CD14-positive monocyte (primary cell): ENCODE results near the gene GIPC3. TPM values are rescaled to one million over a fixed set of nuclear protein-coding genes. Genes with fewer than 3 reads are reported as not detected.

Experiments
- DNase-seq, 3 donors: peaks; one replicate each; pipeline ENCODE4 v3.0.0-alpha.2; 2011 to 2022
- H2AFZ ChIP-seq: 2 replicates; pipeline ENCODE4 v1.6.0; 2012; ENCODE audit warnings: mild to moderate bottlenecking, low read depth, low read length, inconsistent platforms; ENCODE audit not compliant: insufficient read depth, poor library complexity, severe bottlenecking
- H3K27ac ChIP-seq, 2 donors: 1 replicate in 1 of 2; 2 replicates in 1 of 2; pipeline ENCODE4 v1.5.1; 2012 to 2013; ENCODE audit warnings: low read length in 2 of 2, control low read depth in 1 of 2, inconsistent platforms in 1 of 2, low read depth in 1 of 2, mild to moderate bottlenecking in 1 of 2
- H3K27me3 ChIP-seq, 2 donors: one replicate each; pipeline versions ENCODE4 v1.6.0 to v1.6.1; 2011 to 2013; ENCODE audit warnings: low read length in 2 of 2; ENCODE audit not compliant: control insufficient read depth in 2 of 2, insufficient read depth in 2 of 2
- H3K36me3 ChIP-seq, 2 donors: replicated peaks in 1 of 2; 1 replicate in 1 of 2; 2 replicates in 1 of 2; pipeline versions ENCODE4 v1.5.1 to v1.6.1; 2012 to 2013; ENCODE audit warnings: low read length in 2 of 2, control low read depth in 1 of 2, inconsistent platforms in 1 of 2, mild to moderate bottlenecking in 1 of 2; ENCODE audit not compliant: insufficient read depth in 2 of 2, control insufficient read depth in 1 of 2
- H3K4me1 ChIP-seq, 2 donors: 1 replicate in 1 of 2; 2 replicates in 1 of 2; pipeline versions ENCODE4 v1.5.1 to v1.6.1; 2012 to 2013; ENCODE audit warnings: low read length in 2 of 2, control low read depth in 1 of 2, inconsistent platforms in 1 of 2, mild to moderate bottlenecking in 1 of 2, moderate library complexity in 1 of 2; ENCODE audit not compliant: insufficient read depth in 2 of 2, control insufficient read depth in 1 of 2
- H3K4me2 ChIP-seq: replicated peaks from 2 replicates; pipeline ENCODE3; 2012; ENCODE audit warnings: low read length, moderate library complexity, mild to moderate bottlenecking; ENCODE audit not compliant: poor library complexity, severe bottlenecking; ENCODE audit errors: extremely low read depth
- H3K4me3 ChIP-seq, 3 experiments: fragments of 200-600 bp in 1 of 3; sonication (generic) in 1 of 3; replicated peaks in 1 of 3; 1 replicate in 2 of 3; 2 replicates in 1 of 3; pipeline ENCODE4 v1.5.1; 2011 to 2013; ENCODE audit warnings: low read length in 3 of 3, mild to moderate bottlenecking in 3 of 3, control low read depth in 2 of 3, low read depth in 2 of 3, inconsistent platforms in 1 of 3, moderate library complexity in 1 of 3
- H3K79me2 ChIP-seq: 2 replicates; pipeline ENCODE4 v1.6.0; 2012; ENCODE audit warnings: mild to moderate bottlenecking, control low read depth, inconsistent platforms, low read length, moderate library complexity; ENCODE audit not compliant: insufficient read depth
- H3K9ac ChIP-seq: 2 replicates; pipeline ENCODE4 v1.6.0; 2017; ENCODE audit warnings: low read length, mild to moderate bottlenecking; ENCODE audit not compliant: insufficient read depth, poor library complexity, severe bottlenecking
- H3K9me3 ChIP-seq, 2 donors: replicated peaks in 1 of 2; 1 replicate in 1 of 2; 2 replicates in 1 of 2; pipeline versions ENCODE4 v1.5.1 to v1.6.1; 2012 to 2013; ENCODE audit warnings: low read length in 2 of 2, control low read depth in 1 of 2; ENCODE audit not compliant: control insufficient read depth in 1 of 2, insufficient read depth in 1 of 2
- H4K20me1 ChIP-seq: 2 replicates; pipeline ENCODE4 v1.6.0; 2012; ENCODE audit warnings: mild to moderate bottlenecking, low read length, control low read depth, moderate library complexity; ENCODE audit not compliant: insufficient read depth
- H3K27ac Mint-ChIP-seq, 7 donors: one replicate each; pipeline ENCODE4 v1.8.0; 2020; ENCODE audit warnings: mild to moderate bottlenecking in 7 of 7, mixed read lengths in 7 of 7, moderate library complexity in 6 of 7, inconsistent platforms in 2 of 7
- H3K27me3 Mint-ChIP-seq, 3 donors: one replicate each; pipeline ENCODE4 v1.8.0; 2021 to 2022; ENCODE audit warnings: low read depth in 3 of 3, mild to moderate bottlenecking in 3 of 3, mixed read lengths in 3 of 3, moderate library complexity in 3 of 3, inconsistent platforms in 1 of 3
- H3K36me3 Mint-ChIP-seq, 2 donors: one replicate each; pipeline ENCODE4 v1.8.0; 2020; ENCODE audit warnings: mixed read lengths in 2 of 2, inconsistent platforms in 1 of 2, mild to moderate bottlenecking in 1 of 2
- H3K4me1 Mint-ChIP-seq: one replicate; pipeline ENCODE4 v1.8.0; 2020; ENCODE audit warnings: mild to moderate bottlenecking, mixed read lengths
- H3K4me3 Mint-ChIP-seq, 2 donors: one replicate each; pipeline ENCODE4 v1.8.0; 2020; ENCODE audit warnings: mild to moderate bottlenecking in 2 of 2, mixed read lengths in 2 of 2, moderate library complexity in 1 of 2
- H3K9me3 Mint-ChIP-seq, 7 donors: one replicate each; pipeline ENCODE4 v1.8.0; 2020 to 2022; ENCODE audit warnings: mixed read lengths in 7 of 7, mild to moderate bottlenecking in 6 of 7, moderate library complexity in 6 of 7, inconsistent platforms in 2 of 7
- CTCF ChIP-seq: fragments of 200-600 bp; IDR thresholded peaks from one replicate; pipeline ENCODE4 v1.8.0; 2022; ENCODE audit warnings: antibody characterized with exemption, mild to moderate bottlenecking
- WGBS: methylation state at CpG from one replicate; pipeline ENCODE4 v1.1.5; 2013; ENCODE audit warnings: missing lambda C conversion rate; ENCODE audit not compliant: insufficient coverage; 5-methylcytosine and 5-hydroxymethylcytosine counted together
- intact Hi-C, 2 donors: fragments of 100-400 bp; cut with micrococcal nuclease; formaldehyde crosslinking; loops; one replicate each; pipeline versions ENCODE4 v1.15.0 to v1.15.1; 2023
- polyA plus RNA-seq, 3 donors: library from polyadenylated mRNA; depleted of rRNA in 1 of 3; unstranded in 2 of 3; stranded (reverse) in 1 of 3; fragments of 300-500 nt in 2 of 3; fragments of >200 nt in 1 of 3; fragmentation: Illumina TruSeq in 2 of 3; gene quantifications; 1 replicate in 2 of 3; 2 replicates in 1 of 3; pipeline ENCODE4 v1.2.3, GENCODE V29; 2012 to 2021

Gene GIPC3
- polyA plus RNA-seq, 3 donors = 0.03 TPM; not detected in 2

DNA sequence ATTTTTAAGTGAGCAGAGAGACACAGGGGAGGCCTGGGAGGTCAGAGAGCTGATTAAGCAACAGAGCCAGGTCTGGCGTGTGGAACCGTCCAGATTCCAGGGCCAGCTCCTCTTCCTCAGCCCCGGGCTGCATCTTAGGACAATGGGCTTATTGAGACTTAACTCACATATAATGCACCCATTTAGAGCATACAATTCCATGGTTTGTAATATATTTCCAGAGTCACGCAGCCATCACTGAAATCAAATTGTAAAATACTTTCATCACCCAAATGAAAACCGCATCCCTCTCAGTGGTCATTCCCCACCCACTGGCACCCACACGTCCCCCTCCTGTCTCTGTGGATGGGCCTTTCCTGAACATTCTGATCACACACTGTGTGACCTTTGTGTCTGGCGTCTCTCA is 14.7 kb upstream of the GIPC3 start:
- peaks cover 9% of the 10 kb centered on the region for H3K79me2 ChIP-seq
- Mint-ChIP-seq H3K27ac (peak overlapping the region in 1 of 7 donors; percentile 50), H3K4me3 (no peak overlapping the region), H3K4me1 (peaks cover 24% of the 10 kb centered on the region), H3K27me3 (peaks cover under 1 to 2% (median 2%) of the 10 kb centered on the region in 3 donors), H3K36me3 (peaks cover 8 to 15% of the 10 kb centered on the region in 2 donors), H3K9me3 (peaks cover 0 to 8% (median 0%) of the 10 kb centered on the region in 7 donors)
- no peaks in the 10 kb centered on the region for H3K27me3 ChIP-seq
- H2AFZ ChIP-seq = no peak overlapping the region
- intact Hi-C loops = loop anchor here in 1 of 2 donors (5.0 kb wide), 1 partner anchor 63 kb away; the partner anchor contains the start of gene FZR1
- WGBS = 74% methylated on average over 4 of the region's 7 CpGs
- no peak overlapping the region for H3K4me2 ChIP-seq
- H3K27ac ChIP-seq = no peak overlapping the region
- H3K36me3 ChIP-seq = peaks cover 0 to 4% of the 10 kb centered on the region in 2 donors
- H3K9ac ChIP-seq = no peak overlapping the region
- no peaks in the 10 kb centered on the region for H3K9me3 ChIP-seq
- TF ChIP-seq CTCF = no peak
- DNase-seq = no peak
- H3K4me1 ChIP-seq = peaks cover 22 to 32% of the 10 kb centered on the region in 2 donors
- H4K20me1 ChIP-seq = no peaks in the 10 kb centered on the region
- H3K4me3 ChIP-seq = no peak overlapping the region

DNA sequence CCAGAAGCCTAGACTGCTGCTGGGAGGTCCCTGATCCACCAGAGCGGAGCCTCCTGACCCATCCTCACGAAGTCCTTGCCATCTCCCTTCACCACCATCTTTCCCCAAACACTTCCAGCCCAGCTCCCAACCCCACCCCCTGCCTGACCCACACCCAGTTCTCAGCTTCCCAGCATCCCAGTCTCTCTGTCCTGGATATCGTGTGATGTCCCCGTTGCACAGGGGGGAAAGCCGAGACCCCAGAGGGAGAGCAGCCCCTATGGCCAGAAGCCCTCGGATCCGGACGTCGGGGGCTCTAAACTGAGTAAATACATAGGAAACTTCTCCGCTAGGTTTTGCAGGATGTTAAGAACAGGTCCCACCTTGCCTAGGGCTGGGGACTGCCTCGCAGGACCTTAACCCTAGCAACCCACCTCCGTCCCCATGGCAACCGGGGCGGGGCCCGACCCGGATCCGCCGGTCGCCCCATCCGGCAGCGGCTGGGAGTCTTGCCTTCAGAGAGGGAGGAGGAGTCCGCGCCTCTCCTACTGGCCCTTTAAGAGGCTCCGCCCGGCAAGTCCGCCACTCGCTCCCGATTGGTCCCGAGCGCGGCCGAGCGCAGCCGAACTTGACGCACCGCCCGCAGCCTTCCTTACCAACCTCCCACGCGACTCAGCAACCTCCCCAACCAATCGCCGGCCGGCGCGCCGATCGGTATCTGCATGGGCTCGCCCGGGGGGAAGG is 13.0 kb upstream of the GIPC3 start:
- peak overlapping the region; percentile 65 for H3K9ac ChIP-seq
- no peaks in the 10 kb centered on the region for H3K9me3 ChIP-seq
- peaks cover 0 to 4% of the 10 kb centered on the region in 2 donors for H3K36me3 ChIP-seq
- Mint-ChIP-seq H3K27me3 (peaks cover 0 to 2% (median 2%) of the 10 kb centered on the region in 3 donors), H3K36me3 (peaks cover 8 to 23% of the 10 kb centered on the region in 2 donors), H3K4me3 (peak overlapping the region; percentile 76 to 80), H3K4me1 (peaks cover 35% of the 10 kb centered on the region), H3K27ac (peak overlapping the region; percentile 38 to 87 (median 79)), H3K9me3 (peaks cover 0 to 8% (median 3%) of the 10 kb centered on the region in 7 donors)
- TF ChIP-seq CTCF = no peak
- peak overlapping the region; percentile 94 for H2AFZ ChIP-seq
- peaks cover 9% of the 10 kb centered on the region for H3K79me2 ChIP-seq
- H4K20me1 ChIP-seq = no peaks in the 10 kb centered on the region
- DNase-seq = peak; percentile 99
- peak overlapping the region; percentile 35 to 84 (median 64) for H3K4me3 ChIP-seq
- intact Hi-C loops = loop anchor here (2.0 to 5.0 kb wide), 3 partner anchors 15 to 65 kb away; partner anchors contain the start of genes MFSD12 (in 2 of the 2), CACTIN (in 1 of the 2) and FZR1 (in 1 of the 2)
- 3% methylated on average over 40 of the region's 48 CpGs for WGBS
- peak overlapping the region; percentile 99 for H3K4me2 ChIP-seq
- peak overlapping the region in 1 of 2 donors; percentile 82 for H3K27ac ChIP-seq
- peaks cover 30 to 44% of the 10 kb centered on the region in 2 donors for H3K4me1 ChIP-seq
- H3K27me3 ChIP-seq = no peaks in the 10 kb centered on the region
